Ovary (tissue), 9 donors: ENCODE measurements around the gene LMNTD2. TPM values are rescaled to one million over a fixed set of nuclear protein-coding genes. Genes with fewer than 3 reads are reported as not detected.

Experiments
- DNase-seq, 5 donors: peaks; one replicate each; pipeline ENCODE4 v3.0.0-alpha.2; 2019 to 2020
- H3K27ac ChIP-seq, 2 donors: fragments of 200-600 bp; one replicate each; pipeline versions ENCODE4 v1.5.1 to v1.8.0; 2019 to 2022
- H3K27me3 ChIP-seq: fragments of 200-600 bp; one replicate; pipeline ENCODE4 v1.8.0; 2022
- H3K36me3 ChIP-seq: fragments of 200-600 bp; sonication (generic); one replicate; pipeline ENCODE4 v1.5.1; 2019
- H3K4me1 ChIP-seq: one replicate; pipeline ENCODE4 v1.8.1; 2013; ENCODE audit warnings: mild to moderate bottlenecking, moderate library complexity; ENCODE audit not compliant: insufficient read depth
- H3K4me3 ChIP-seq: fragments of 200-600 bp; sonication (generic); one replicate; pipeline ENCODE4 v1.5.1; 2017
- H3K9me3 ChIP-seq, 2 donors: fragments of 200-600 bp in 1 of 2; sonication (generic) in 1 of 2; one replicate each; pipeline versions ENCODE4 v1.5.1 to v1.8.1; 2013 to 2019; ENCODE audit warnings: mild to moderate bottlenecking in 1 of 2, moderate library complexity in 1 of 2
- CTCF ChIP-seq, 3 donors: fragments of 450-650 bp in 2 of 3; fragments of 200-600 bp in 1 of 3; IDR thresholded peaks; one replicate each; pipeline versions ENCODE4 v1.5.1 to v1.8.0; 2016 to 2022; ENCODE audit warnings: antibody characterized with exemption in 3 of 3, mild to moderate bottlenecking in 1 of 3
- EP300 ChIP-seq: sonication (generic); formaldehyde crosslinking; IDR thresholded peaks from one replicate; pipeline ENCODE4 v1.6.1; 2017; ENCODE audit warnings: antibody characterized with exemption
- POLR2A ChIP-seq: fragments of 450-650 bp; IDR thresholded peaks from one replicate; pipeline ENCODE4 v1.6.1; 2017; ENCODE audit warnings: antibody characterized with exemption, mild to moderate bottlenecking, moderate library complexity
- WGBS, 3 donors: extraction: QIAGEN DNeasy Blood & Tissue Kit in 1 of 3; methylation state at CpG; one replicate each; pipeline versions ENCODE4 v1.1.5 to v1.1.7; 2013 to 2017; 5-methylcytosine and 5-hydroxymethylcytosine counted together
- intact Hi-C, 4 donors: fragments of 100-400 bp; cut with DNase I; formaldehyde crosslinking; loops; one replicate each; pipeline versions ENCODE4 v1.11.0 to v1.15.1; 2022 to 2023
- polyA plus RNA-seq, 2 donors: library from polyadenylated mRNA; stranded (reverse); fragments of 200-250 nt in 1 of 2; fragments of 350-450 nt in 1 of 2; fragmentation: Illumina TruSeq in 1 of 2; extraction: RNeasy Lipid Tissue Mini Kit (QIAGEN cat#74804) in 1 of 2; gene quantifications; one replicate each; pipeline ENCODE4 v1.2.3, GENCODE V29; 2013 to 2014
- total RNA-seq, 7 donors: library from RNA; depleted of rRNA in 2 of 7; stranded (reverse); fragments of >200 nt in 2 of 7; fragmentation: NEBNext Ultra II Directional in 3 of 7; extraction: Animal tissue kit (Norgen Biotek cat#: 25700) in 3 of 7; gene quantifications; one replicate each; pipeline versions ENCODE4 v1.1.0 to v1.2.4, GENCODE V29; 2016 to 2023
- donor health status: DM: no; HTN: no; CAD: no; lungs with moderate emphysema.
- donor health status: DM: no; HTN: no; CAD: no.
- donor health status: Bipolar disorder and iron deficiency.
- donor health status: DM: yes; HTN: yes; CAD: no.
- donor health status: DM: no; HTN: no; CAD: no.
- donor health status: DM: yes; HTN: yes; CAD: no.

The LMNTD2 gene
- total and polyA plus RNA-seq, 9 donors: 0.70 to 7.6 (median 1.2) TPM; not detected in 1

DNA sequence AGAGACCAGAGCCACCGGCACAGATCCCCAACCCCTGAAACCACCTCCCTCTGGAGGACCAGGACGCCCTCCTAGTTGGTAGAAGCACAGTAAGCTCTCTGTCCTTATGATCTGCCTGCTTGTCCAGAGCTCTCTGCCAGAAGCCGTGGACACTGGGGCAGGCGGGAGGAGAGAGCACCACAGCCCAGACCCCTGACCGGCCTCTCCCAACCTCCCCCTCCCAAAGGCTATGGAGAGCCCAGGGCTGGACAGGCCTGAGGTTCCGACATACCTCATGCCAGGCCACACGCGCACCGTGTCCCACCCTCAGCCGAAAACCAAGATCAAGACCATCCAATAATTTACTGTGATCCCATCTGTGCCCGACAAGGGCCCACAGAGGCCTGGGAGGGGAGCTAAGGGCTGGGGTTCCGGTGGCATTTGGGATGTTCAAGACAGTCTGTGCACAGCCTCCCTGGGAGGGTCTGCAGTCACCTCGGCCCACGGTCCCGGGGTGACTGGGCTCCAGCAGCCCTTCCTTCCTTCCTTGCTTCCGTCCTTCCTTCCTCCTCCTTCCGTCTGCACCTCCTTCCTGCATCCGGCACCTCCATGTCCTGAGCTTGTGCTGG lies 28.5 kb downstream of the LMNTD2 start:
- DNase-seq: no peak
- H3K4me3 ChIP-seq: no peak overlapping the region
- intact Hi-C loops: loop anchor here in 1 of 4 donors (10.0 kb wide), 1 partner anchor 1863 kb away; no protein-coding TSS in a partner anchor

DNA sequence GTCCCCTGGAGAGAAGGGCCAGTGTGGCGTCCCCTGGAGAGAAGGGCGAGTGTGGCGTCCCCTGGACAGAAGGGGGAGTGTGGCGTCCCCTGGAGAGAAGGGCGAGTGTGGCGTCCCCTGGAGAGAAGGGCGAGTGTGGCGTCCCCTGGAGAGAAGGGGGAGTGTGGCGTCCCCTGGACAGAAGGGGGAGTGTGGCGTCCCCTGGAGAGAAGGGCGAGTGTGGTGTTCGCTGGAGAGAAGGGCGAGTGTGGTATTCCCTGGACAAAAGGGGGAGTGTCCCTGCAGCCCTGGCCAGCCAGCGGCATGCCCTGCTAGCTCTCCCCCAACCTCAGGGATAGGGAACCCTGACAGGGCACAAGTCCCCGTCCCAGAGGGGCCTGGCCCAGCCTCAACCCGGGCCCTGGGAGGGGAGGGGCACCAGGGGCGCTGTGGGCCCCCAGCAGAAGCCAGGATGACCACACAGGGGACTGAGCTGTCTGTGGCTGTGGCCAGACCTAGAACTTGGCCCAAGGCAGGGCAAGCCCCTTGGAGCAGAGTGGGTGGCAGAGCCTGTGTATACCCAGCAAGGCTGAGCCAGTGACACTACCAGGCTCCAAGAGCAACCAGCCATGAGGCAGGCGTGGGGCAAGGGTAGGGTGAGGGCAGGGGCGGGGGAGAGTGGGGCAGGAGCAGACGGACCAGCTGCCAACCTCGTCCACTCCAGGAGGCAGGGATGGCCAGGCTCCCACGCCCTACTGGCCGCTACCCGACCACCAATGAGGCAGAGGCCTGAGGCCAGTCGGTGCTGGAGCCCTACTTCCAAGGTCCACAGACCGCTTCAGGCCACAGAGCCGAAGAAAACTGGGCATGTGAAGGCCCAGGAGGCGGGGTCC lies 29.3 kb downstream of the LMNTD2 start:
- H3K27ac ChIP-seq: no peak overlapping the region
- H3K4me1 ChIP-seq: peaks cover 2% of the 10 kb centered on the region
- TF ChIP-seq CTCF (IDR thresholded peaks at IDR 0.05) (no peak), EP300 (no peak), POLR2A (no peak)
- intact Hi-C loops: loop anchor here in 1 of 4 donors (10.0 kb wide), 1 partner anchor 1864 kb away; no protein-coding TSS in a partner anchor
- no peaks in the 10 kb centered on the region for H3K27me3 ChIP-seq
- H3K4me3 ChIP-seq: no peak overlapping the region
- H3K36me3 ChIP-seq: no peaks in the 10 kb centered on the region
- no peak for DNase-seq
- WGBS, 3 donors: 84 to 87% (median 85%) methylated on average over 24 to 28 of the region's 28 CpGs
- H3K9me3 ChIP-seq: no peaks in the 10 kb centered on the region

More for the DNA sequence above, 28.5 kb downstream of the LMNTD2 start:
- H3K36me3 ChIP-seq: no peaks in the 10 kb centered on the region
- H3K4me1 ChIP-seq: peaks cover 4% of the 10 kb centered on the region
- TF ChIP-seq POLR2A: no peak
- no peak for TF ChIP-seq CTCF (IDR thresholded peaks at IDR 0.05)
- no peak for TF ChIP-seq EP300
- no peak overlapping the region for H3K27ac ChIP-seq
- WGBS, 3 donors: 80 to 87% (median 84%) methylated on average over 18 of the region's 18 CpGs
- no peaks in the 10 kb centered on the region for H3K9me3 ChIP-seq
- no peaks in the 10 kb centered on the region for H3K27me3 ChIP-seq

- intact Hi-C loops: loop anchor here in 1 of 4 donors (10.0 kb wide), 1 partner anchor 1865 kb away; no protein-coding TSS in a partner anchor
- H3K27ac ChIP-seq: no peak overlapping the region
- H3K36me3 ChIP-seq: no peaks in the 10 kb centered on the region
- DNase-seq: no peak
- no peaks in the 10 kb centered on the region for H3K27me3 ChIP-seq
- H3K9me3 ChIP-seq: no peaks in the 10 kb centered on the region
- H3K4me3 ChIP-seq: no peak overlapping the region
- TF ChIP-seq CTCF (IDR thresholded peaks at IDR 0.05): no peak
- TF ChIP-seq POLR2A: no peak
- TF ChIP-seq EP300: no peak
- H3K4me1 ChIP-seq: peaks cover 2% of the 10 kb centered on the region
- 62 to 75% (median 63%) methylated on average over 18 of the region's 18 CpGs for WGBS, 3 donors
Measured at GRCh38 chr11:529728-530411, 30.7 kb downstream of the LMNTD2 start.
